ENCODE results near the gene RPUSD4.

RPUSD4 gene

DNA sequence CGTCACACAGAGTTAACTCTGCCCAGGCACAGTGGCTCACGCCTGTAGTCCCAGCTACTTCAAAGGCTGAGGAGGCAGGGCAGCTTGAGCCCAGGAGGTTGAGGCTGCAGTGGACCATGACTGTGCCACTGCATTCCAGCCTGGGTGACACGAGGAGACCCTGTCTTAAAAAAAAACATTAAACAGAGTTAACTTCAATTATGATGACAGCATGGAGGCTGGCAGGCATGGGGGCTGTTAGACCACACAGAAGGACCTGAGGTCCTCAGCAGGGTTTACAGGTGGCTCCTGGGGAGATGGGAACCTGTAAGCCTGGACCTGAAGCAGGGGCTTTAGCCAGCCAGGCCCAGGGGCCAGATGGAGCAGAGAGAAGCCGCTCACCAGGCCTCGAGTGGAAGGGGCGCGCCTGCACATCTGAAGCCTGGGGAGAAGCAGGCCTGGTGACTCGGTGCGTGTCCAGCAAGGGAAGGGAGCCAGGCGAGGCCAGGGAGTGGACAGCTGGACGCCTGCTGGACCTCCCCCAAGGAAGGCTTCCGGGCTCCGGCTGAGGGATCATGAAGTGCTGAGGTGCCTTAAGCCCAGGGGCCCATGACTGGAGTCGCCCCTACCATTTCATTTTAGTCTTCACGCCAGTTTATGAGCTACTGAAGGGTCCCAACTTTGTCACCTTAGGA, 25.3 kb downstream of the RPUSD4 start:
- TF ChIP-seq, protein P1, sequence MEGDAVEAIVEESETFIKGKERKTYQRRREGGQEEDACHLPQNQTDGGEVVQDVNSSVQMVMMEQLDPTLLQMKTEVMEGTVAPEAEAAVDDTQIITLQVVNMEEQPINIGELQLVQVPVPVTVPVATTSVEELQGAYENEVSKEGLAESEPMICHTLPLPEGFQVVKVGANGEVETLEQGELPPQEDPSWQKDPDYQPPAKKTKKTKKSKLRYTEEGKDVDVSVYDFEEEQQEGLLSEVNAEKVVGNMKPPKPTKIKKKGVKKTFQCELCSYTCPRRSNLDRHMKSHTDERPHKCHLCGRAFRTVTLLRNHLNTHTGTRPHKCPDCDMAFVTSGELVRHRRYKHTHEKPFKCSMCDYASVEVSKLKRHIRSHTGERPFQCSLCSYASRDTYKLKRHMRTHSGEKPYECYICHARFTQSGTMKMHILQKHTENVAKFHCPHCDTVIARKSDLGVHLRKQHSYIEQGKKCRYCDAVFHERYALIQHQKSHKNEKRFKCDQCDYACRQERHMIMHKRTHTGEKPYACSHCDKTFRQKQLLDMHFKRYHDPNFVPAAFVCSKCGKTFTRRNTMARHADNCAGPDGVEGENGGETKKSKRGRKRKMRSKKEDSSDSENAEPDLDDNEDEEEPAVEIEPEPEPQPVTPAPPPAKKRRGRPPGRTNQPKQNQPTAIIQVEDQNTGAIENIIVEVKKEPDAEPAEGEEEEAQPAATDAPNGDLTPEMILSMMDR (IDR thresholded peaks at IDR 0.05; ENCODE audit: low read depth, low read length, missing control alignments) = no peak
- no peak overlapping the region for H3K4me3 ChIP-seq (ENCODE audit: low read depth, low read length)
- DNase-seq (ENCODE audit: low read depth) = no peak
- in situ Hi-C loops (cut with HindIII; ENCODE audit: low sequenced_read_pairs) = no loop called here

DNA sequence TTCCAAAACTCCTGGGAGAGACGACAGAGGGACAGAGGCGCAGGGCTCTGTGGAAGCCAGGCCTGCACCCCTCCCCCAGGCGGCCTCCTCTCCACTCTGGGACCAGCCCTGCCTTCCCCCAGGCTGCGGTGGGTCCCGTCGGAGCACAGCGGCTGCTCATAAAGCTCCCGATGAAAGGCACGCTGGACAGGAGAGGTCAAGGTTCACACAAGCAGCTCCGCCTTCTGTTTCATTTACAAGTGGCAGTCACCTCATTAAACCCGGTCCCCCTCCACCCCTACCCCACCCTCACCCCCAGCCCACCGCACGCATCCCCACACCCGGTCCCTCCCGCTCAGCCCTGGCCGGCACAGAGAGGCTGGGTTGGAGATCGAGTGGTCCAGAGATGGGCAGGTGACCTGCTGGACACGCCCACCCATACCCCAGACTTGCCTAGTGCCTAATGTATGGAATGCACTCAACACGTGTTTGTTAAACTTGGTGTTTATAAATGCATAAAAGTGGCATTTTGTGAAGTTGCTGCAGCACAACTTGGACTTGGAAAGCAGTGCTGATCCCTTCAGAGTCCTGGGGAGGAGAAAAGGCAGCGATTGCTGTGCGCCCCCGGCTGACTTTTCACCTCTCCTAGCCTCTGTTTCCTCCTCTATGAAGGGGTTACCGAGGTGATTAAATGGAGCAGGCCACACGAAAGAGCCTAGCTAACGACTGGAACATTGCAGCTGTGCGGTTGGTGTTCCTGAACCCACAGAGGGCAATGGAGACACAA, 26.0 kb downstream of the RPUSD4 start:
- TF ChIP-seq, protein P1 (IDR thresholded peaks at IDR 0.05; ENCODE audit: low read depth, low read length, missing control alignments) = no peak
- DNase-seq (ENCODE audit: low read depth) = no peak
- no peak overlapping the region for H3K4me3 ChIP-seq (ENCODE audit: low read depth, low read length)
- in situ Hi-C loops (cut with HindIII; ENCODE audit: low sequenced_read_pairs) = no loop called here

DNA sequence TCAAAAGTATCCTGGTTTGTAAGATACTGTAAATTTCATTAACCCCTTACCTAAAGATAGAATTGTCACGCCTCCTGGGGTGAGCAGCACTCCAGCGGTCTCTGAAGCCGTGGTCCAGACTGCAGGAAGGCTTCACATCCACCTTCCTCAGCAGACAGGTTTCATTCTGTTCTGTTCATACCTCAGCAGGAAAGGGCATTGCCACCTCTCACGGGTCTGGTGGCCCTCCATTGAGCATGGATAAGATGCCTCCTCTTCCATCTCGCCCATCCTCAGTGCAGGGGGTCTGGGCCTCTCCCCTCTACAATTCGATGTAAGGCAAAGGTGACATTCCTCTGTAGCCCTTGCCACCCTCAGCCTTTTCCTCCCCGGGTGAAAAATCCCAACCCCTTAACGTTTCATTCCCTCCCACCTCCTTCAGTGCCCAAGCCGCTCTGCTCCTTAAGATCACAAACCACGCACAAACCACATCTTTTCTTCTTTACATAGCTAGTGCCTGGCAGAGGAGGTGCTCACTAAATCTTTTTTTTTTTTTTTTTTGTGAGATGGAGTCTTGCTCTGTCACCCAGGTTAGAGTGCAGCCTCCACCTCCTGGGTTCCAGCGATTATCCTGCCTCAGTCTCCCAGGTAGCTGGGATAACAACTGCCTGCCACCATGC, 28.5 kb downstream of the RPUSD4 start:
- no peak for DNase-seq (ENCODE audit: low read depth)
- TF ChIP-seq, protein P1 (IDR thresholded peaks at IDR 0.05; ENCODE audit: low read depth, low read length, missing control alignments) = no peak
- in situ Hi-C loops (cut with HindIII; ENCODE audit: low sequenced_read_pairs) = no loop called here
- H3K4me3 ChIP-seq (ENCODE audit: low read depth, low read length) = no peak overlapping the region

DNA sequence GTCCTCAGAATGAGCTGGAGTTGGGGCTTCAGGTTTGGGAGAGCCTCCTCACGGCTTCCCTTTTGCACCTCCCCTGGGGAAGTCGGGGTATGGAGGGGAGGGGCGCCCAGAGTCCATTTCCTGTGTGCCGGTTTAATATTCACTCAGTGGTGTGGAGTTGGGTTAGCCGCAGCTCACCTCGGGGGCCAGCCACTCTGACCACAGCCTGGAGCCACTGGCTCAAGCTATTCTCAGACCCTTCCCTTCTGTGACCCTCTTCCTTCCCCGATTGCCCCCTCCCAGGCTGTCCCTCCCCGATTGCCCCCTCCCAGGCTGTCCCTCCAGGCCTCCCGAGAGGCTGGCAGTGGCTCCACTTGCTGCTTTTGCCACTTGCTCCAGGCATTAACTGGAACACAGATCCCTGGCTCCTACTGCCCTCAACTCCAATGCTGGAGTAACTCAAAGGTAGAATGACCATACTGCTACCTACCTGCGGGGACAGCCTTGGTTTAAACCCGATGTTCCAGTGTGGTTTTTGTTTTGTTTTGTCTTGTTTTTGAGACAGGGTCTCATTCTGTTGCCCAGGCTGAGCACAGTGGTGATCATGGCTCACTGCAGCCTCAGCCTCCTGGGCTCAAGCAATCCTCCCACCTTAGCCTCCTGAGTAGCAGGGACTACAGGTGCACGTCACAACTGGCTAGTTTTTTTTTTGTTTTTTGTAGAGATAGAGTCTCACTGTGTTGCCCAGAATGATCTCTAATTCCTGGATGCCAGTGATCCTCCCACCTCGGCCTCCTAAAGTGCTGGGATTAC, 29.3 kb downstream of the RPUSD4 start:
- TF ChIP-seq, protein P1 (IDR thresholded peaks at IDR 0.05; ENCODE audit: low read depth, low read length, missing control alignments) = no peak
- H3K4me3 ChIP-seq (ENCODE audit: low read depth, low read length) = no peak overlapping the region
- no peak for DNase-seq (ENCODE audit: low read depth)
- in situ Hi-C loops (cut with HindIII; ENCODE audit: low sequenced_read_pairs) = no loop called here

DNA sequence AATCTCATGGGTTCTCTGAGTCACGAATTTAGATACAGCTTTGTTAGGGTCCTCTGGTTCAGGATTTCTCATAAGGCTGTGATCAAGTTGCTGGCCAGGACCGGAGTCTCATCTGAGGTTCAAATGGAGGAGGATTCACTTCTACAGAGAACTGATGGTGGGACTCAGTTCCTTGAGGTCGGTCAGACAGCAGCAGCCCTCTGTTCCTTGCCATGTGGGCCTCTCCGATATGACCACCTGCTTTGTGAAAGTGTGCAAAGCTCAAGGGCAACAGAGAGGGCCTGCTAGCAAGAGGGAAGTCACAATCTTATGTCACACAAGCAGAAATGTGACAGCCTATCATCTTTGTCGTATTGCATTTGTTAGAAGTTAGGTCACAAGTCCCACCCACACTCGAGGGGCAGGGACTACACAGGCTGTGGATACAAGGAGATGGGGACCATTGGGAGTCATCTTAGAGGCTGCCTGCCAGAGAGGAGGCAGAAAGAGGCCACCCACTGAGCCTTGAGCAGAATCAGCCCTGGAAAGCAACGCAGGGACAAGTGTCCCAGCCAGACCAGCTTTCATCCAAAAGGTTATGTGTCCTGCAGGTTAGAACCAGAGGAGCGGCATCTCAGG, 34.5 kb downstream of the RPUSD4 start:
- TF ChIP-seq, protein P1 (IDR thresholded peaks at IDR 0.05; ENCODE audit: low read depth, low read length, missing control alignments) = no peak
- no peak for DNase-seq (ENCODE audit: low read depth)
- in situ Hi-C loops (cut with HindIII; ENCODE audit: low sequenced_read_pairs) = no loop called here
- H3K4me3 ChIP-seq (ENCODE audit: low read depth, low read length) = no peak overlapping the region

DNA sequence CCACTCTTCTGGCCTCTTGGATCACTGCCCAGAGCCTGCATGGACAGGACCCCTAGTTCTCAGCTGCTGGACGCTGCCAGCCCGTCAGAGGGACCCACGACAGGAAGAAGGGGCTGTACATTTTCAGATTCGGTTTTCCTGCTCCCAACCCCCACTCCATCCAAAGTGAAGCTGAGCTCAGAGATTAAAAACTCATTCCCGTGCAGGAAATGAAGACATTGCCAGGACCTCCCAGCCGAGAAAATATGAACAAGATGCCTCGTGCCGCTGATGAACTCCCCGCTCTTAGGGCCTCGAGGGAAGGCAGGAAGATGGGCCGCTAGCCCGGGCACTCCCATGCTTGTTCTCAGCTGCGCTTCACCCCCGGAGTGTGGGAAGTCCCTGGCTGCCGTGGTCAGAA, 36.1 kb downstream of the RPUSD4 start:
- no peak overlapping the region for H3K4me3 ChIP-seq (ENCODE audit: low read depth, low read length)
- TF ChIP-seq, protein P1 (IDR thresholded peaks at IDR 0.05; ENCODE audit: low read depth, low read length, missing control alignments) = no peak
- in situ Hi-C loops (cut with HindIII; ENCODE audit: low sequenced_read_pairs) = no loop called here
- no peak for DNase-seq (ENCODE audit: low read depth)

Measured in astrocyte of the cerebellum (primary cell).